HFFc6 (cell line): Measurements from ENCODE around the gene NPHS1. TPM values are rescaled to one million over a fixed set of nuclear protein-coding genes. Genes with fewer than 3 reads are reported as not detected.
"Not testable (repeated sequence)": the region's sequence is repeated elsewhere in the genome, so short reads cannot be mapped to it uniquely, and the experiment has no call there.

Experiments
- DNase-seq: peaks from one replicate; pipeline ENCODE4 v3.0.0-alpha.2; 2018
- H3K27ac Mint-ChIP-seq: 2 replicates; pipeline ENCODE4 v1.8.0; 2020; ENCODE audit warnings: mild to moderate bottlenecking, mixed read lengths
- H3K27me3 Mint-ChIP-seq: 2 replicates; pipeline ENCODE4 v1.8.0; 2021; ENCODE audit warnings: mild to moderate bottlenecking, moderate library complexity, mixed read lengths; ENCODE audit not compliant: insufficient read depth
- H3K36me3 Mint-ChIP-seq: 2 replicates; pipeline ENCODE4 v1.8.0; 2021; ENCODE audit warnings: low read depth, mixed read lengths
- H3K4me1 Mint-ChIP-seq: 2 replicates; pipeline ENCODE4 v1.8.0; 2020; ENCODE audit warnings: low read depth, mixed read lengths
- H3K4me3 Mint-ChIP-seq: 2 replicates; pipeline ENCODE4 v1.8.0; 2020; ENCODE audit warnings: mild to moderate bottlenecking, moderate library complexity, mixed read lengths
- H3K9me3 Mint-ChIP-seq: 2 replicates; pipeline ENCODE4 v1.8.0; 2020; ENCODE audit warnings: mild to moderate bottlenecking, mixed read lengths
- CTCF ChIP-seq: fragments of 200-600 bp; sonication (generic); IDR thresholded peaks from 2 replicates; pipeline ENCODE4 v1.5.0; 2021; ENCODE audit warnings: antibody characterized with exemption, mild to moderate bottlenecking
- total RNA-seq, 6 experiments: library from RNA; stranded (reverse); fragmentation: NEBNext Ultra II Directional; extraction: Animal tissue kit (Norgen Biotek cat#: 25700); gene quantifications; 2 replicates in 1 of 6; 3 replicates in 5 of 6; pipeline ENCODE4 v1.2.3, GENCODE V29; 2021

Gene NPHS1
- total RNA-seq, 6 experiments from 2014 or later, result not detected

DNA sequence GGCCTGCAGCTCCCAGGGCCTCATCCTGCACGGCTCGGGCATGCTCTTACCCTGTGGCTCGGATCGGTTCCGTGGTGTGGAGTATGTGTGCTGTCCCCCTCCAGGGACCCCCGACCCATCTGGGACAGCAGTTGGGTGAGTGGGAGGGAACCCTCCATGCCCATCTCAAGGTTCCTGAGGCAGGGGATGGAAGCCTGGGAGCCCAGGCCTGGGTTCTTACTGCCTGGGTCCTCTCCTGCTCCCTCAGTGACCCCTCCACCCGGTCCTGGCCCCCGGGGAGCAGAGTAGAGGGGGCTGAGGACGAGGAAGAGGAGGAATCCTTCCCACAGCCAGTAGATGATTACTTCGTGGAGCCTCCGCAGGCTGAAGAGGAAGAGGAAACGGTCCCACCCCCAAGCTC is 19.3 kb upstream of the NPHS1 start:
- H3K9me3 Mint-ChIP-seq, result no peaks in the 10 kb centered on the region
- peaks cover 14% of the 10 kb centered on the region for H3K4me1 Mint-ChIP-seq
- H3K4me3 Mint-ChIP-seq, result no peak overlapping the region
- no peak for TF ChIP-seq CTCF
- no peaks in the 10 kb centered on the region for H3K36me3 Mint-ChIP-seq
- H3K27me3 Mint-ChIP-seq, result peaks cover 9% of the 10 kb centered on the region
- no peak for DNase-seq
- no peak overlapping the region for H3K27ac Mint-ChIP-seq

DNA sequence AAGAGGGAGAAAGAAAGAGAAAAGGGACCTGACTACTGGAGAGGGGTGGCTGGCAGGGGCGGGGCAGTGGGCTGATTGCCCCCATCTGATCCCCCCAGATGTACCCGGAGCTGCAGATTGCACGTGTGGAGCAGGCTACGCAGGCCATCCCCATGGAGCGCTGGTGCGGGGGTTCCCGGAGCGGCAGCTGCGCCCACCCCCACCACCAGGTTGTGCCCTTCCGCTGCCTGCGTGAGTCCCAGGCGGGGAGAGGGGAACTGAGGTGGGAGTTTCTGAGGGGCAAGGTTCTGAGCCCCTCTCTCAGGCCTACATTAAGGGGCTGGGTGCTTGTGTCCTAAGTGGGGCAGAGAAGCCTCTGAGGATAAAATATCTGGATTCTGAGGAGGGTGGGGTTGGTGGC is 18.5 kb upstream of the NPHS1 start:
- Mint-ChIP-seq H3K9me3 (no peaks in the 10 kb centered on the region), H3K27me3 (peaks cover 15% of the 10 kb centered on the region), H3K27ac (no peak overlapping the region), H3K36me3 (no peaks in the 10 kb centered on the region), H3K4me3 (no peak overlapping the region), H3K4me1 (peaks cover 14% of the 10 kb centered on the region)
- no peak for DNase-seq
- peak; percentile 31; the same call in 1 of the 2 replicates for TF ChIP-seq CTCF

DNA sequence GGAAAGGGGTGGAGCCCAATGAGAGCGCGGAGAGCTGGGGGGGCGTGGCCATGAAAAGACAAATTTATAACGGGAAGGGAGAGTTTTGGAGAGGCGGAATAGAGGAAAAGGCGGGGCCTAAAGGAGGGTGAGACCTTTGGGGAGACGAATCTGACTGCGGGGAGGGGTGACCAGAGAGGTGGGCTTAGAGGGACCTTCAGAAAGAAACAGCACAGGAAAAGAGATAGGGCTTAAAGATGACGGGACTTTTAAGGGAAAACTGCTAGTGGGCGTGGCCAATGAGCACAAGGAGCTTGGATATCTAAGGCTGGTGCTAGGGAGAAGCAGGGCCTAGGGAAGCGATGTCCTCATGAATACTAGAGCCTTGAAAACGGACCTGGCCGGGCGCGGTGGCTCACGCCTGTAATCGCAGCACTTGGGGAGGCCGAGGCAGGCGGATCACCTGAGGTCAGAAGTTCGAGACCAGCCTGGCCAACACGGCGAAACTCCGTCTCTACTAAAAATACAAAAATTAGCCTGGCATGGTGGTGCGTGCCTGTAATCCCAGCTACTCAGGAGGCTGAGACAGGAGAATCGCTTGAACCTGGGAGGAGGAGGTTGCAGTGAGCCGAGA is 17.9 kb upstream of the NPHS1 start:
- not testable (repeated sequence) for H3K27ac Mint-ChIP-seq, H3K9me3 Mint-ChIP-seq, H3K36me3 Mint-ChIP-seq
- peak; percentile 16 for DNase-seq
- Mint-ChIP-seq H3K27me3 (peaks cover 19% of the 10 kb centered on the region), H3K4me3 (peak overlapping the region; percentile 78), H3K4me1 (peaks cover 14% of the 10 kb centered on the region)

DNA sequence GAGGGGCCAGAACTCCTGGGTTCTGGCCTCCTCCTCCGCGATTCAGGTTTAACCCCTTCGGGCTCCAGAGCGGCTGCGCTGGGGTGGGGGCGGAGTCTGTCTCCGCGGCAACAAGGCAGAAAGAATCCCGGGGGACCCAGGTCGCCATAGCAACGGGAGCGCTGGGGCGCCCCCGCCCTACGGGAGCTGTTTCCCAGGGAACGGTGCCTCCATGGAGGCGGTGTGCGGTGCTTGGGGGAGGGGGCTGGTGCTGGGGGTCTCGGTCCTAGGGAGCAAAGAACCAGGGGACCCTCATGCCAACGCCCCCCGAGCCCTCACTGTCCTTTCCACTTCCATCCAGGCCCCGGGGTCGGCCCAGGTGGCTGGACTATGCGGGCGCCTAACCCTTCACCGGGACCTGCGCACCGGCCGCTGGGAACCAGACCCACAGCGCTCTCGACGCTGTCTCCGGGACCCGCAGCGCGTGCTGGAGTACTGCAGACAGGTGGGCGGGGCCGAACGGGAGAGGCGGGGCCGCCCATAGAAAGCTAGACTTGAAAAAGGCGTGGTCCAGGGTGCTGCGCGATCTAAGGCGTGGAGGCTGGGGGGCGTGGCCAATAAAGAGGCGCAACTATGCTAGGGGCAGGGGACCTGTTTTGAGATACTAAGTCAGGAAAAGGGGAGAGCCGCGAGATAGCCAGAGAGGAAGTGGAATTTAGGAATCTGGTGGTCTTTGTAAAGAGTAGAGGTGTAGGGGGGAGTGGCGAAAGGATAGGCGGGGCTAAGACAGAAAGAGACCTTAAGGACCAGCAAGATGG is 17.2 kb upstream of the NPHS1 start:
- H3K4me1 Mint-ChIP-seq, result peaks cover 14% of the 10 kb centered on the region
- no peaks in the 10 kb centered on the region for H3K36me3 Mint-ChIP-seq
- H3K9me3 Mint-ChIP-seq, result no peaks in the 10 kb centered on the region
- H3K27me3 Mint-ChIP-seq, result peaks cover 26% of the 10 kb centered on the region
- H3K4me3 Mint-ChIP-seq, result peak overlapping the region; percentile 86
- H3K27ac Mint-ChIP-seq, result no peak overlapping the region
- no peak for TF ChIP-seq CTCF
- peak; percentile 54 for DNase-seq

DNA sequence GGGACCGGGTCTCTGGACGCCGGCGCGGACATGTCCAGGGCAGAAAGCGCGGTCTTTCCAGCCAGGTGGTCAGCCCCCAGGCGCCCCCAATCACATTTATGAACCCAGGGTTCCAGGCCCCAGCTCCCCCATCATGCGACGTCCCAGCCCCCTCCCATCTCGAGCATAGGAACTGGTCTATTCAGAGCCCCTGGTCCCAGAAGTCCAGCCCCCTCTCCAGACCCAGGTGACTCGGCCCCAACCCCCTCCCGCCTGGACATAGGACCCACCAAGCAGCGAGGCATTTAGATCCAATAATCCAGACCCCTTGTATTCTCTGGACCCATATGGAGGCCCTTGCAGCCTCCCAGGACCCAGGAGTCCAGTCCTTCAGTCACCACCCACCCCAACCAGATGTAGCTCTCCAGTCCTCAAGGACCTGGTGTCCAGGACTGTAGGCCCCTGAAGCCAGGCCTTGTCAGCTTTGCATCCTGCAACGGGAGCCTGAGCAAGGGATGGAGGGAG is 16.6 kb upstream of the NPHS1 start:
- Mint-ChIP-seq H3K4me3 (peak overlapping the region; percentile 86), H3K27me3 (peaks cover 30% of the 10 kb centered on the region), H3K9me3 (no peaks in the 10 kb centered on the region), H3K4me1 (peaks cover 14% of the 10 kb centered on the region), H3K27ac (no peak overlapping the region), H3K36me3 (no peaks in the 10 kb centered on the region)
- no peak for DNase-seq
- TF ChIP-seq CTCF, result no peak

- DNase-seq, result peak; percentile 13
- Mint-ChIP-seq H3K4me1 (peaks cover 14% of the 10 kb centered on the region), H3K36me3 (no peaks in the 10 kb centered on the region), H3K9me3 (no peaks in the 10 kb centered on the region), H3K27ac (no peak within 1 kb of the TSS), H3K4me3 (peak within 1 kb of the TSS; percentile 86), H3K27me3 (peaks cover 30% of the 10 kb centered on the region)
- no peak for TF ChIP-seq CTCF
Observed at GRCh38 chr19:35868172-35868822, 16.0 kb upstream of the NPHS1 start, which contains the start of gene APLP1. APLP1 (plus strand) TSS chr19:35868574; CDS start chr19:35868637, 63 bp downstream.
